GM18867 (cell line): ENCODE data around the gene HDGFL3.
"Not testable (repeated sequence)": the region's sequence is repeated elsewhere in the genome, so short reads cannot be mapped to it uniquely, and the experiment has no call there.

Experiments used
- ATAC-seq: cut with Tn5 transposase; IDR thresholded peaks from one replicate; pipeline ENCODE4 v1.9.1; 2021; ENCODE audit warnings: mild to moderate bottlenecking, moderate library complexity; ENCODE audit not compliant: unreplicated experiment

HDGFL3 gene

DNA sequence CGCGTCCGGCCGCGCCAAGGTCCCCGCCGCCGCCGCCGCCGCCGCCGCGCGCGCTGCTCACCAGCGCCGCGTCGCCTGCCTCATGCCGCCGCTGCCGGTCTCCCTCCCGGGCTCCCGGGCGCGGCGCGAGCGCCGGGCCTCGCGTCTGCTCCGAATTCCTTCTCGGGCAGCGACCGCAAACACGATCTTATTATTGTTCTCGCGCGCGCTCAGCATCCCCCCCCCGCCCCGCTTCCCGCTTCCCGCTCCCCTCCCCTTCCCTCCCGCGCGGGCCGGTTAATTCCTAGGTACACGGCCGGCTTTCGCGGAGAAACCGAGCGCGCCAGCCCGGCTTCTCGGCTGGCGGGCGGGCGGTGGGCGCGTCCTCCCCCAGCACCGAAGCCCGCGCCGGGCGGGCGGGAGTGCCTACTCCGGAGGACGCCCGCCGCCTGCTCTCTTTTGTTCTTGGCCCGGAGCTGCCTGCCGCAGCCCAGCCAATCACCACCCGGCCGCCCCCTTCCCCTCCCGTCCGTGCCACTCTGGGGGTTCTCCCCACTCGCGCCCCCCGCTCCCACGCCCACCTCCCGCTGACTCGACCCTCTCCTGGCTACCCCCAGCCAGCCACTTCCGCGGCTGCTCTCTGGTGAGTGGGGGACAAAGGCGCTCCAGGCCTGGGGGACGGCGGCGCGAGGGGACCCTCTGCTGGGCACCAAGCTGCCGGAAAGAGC lies at the start of gene HDGFL3:
TSS of gene HDGFL3 (minus strand) at position 164 of the 707 bp plus-strand sequence. CDS start 409 bp downstream, outside the sequence.
- ATAC-seq = peak; percentile 36

GRCh38 chr15:83250781-83251180 lies 43.2 kb upstream of the HDGFL3 start:
- no peak for ATAC-seq

DNA sequence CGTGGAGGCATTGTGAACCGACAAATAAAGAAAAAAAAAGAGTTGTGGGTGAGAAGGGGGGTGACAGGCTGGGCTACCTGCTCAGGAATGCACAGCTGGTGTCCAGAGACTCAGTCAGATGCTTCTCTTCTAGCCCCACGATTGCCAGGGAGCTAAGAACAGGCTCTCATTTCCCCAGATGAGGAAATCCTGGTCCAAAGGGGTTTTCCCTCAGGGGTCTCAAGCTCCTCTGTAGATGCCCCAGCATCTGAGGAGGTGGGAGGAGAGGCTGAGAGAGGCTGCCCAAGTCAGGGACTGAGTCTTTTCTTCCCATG lies 41.4 kb upstream of the HDGFL3 start:
- no peak for ATAC-seq

GRCh38 chr15:83248151-83249029 lies 40.8 kb upstream of the HDGFL3 start:
- peak; percentile 41 for ATAC-seq

DNA sequence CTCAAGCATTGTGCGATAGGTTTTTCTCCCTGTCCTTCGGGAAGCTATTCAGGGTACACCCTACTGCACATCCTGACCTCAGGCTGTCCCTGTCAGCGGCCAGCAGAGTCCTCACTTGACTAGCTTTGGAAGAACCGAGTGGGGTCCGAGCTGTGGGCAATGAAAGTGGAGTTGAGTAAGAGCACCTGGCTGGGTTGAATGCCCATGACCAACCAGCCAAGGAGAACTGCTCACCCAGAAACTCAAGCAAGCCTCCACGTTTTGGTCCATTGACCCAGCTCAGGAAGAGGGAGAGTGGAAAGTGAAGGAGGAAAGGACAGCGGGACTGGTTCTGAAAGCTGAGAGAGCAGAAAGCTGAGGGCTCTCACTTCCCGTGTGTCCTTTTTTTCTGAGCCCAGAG lies 36.0 kb upstream of the HDGFL3 start:
- ATAC-seq = no peak

- ATAC-seq = no peak
Measured at GRCh38 chr15:83230242-83230641, 22.6 kb upstream of the HDGFL3 start.

DNA sequence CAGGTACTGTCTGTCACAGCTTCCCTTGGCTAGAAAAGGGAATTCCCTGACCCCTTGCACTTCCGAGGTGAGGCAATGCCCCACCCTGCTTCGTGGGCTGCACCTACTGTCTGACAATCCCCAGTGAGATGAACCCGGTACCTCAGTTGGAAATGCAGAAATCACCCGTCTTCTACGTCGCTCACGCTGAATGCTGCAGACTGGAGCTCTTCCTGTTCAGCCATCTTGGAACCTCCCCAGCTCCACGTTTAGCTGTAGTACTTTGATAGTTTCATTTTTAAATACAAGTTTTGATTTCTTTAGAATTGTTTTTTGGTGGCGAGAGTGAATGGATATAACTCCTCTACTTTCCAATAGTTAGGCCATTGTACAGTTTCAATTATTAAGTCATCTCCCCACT lies 17.8 kb upstream of the HDGFL3 start:
- ATAC-seq = no peak

DNA sequence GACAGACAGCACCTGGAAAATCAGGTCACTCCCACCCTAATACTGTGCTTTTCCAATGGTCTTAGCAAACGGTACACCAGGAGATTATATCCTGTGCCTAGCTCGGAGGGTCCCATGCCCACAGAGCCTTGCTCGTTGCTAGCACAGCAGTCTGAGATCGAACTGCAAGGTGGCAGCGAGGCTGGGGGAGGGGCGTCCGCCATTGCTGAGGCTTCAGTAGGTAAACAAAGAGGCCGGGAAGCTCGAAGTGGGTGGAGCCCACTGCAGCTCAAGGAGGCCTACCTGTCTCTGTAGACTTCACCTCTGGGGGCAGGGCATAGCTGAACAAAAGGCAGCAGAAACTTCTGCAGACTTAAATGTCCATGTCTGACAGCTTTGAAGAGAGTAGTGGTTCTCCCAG lies 14.2 kb upstream of the HDGFL3 start:
- not testable (repeated sequence) for ATAC-seq

- no peak for ATAC-seq
Measured at GRCh38 chr15:83219026-83219425, 11.4 kb upstream of the HDGFL3 start.

- ATAC-seq = no peak
Measured at GRCh38 chr15:83215306-83215705, 7.7 kb upstream of the HDGFL3 start.

DNA sequence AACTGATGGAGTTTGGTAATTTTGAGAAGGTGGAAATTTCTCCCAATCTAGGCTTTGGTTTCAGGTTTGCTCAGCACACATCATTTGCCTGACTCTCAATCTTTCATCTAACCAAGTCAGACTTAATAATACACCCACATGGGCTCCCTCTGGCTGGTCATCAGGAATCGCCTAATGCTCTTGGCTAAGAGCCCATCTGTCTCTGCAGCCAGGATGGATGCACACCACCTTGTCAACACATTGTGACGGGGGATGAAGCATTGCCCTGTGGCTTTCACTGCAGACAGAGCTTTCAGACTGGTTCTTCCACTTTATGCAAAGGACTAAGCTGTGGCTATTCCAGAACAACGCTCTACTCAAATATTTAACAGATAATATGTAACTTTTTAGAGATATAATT lies 3.0 kb upstream of the HDGFL3 start:
- no peak for ATAC-seq

- ATAC-seq = no peak
Measured at GRCh38 chr15:83209333-83209732, 1.7 kb upstream of the HDGFL3 start.

GRCh38 chr15:83208367-83208661 lies 691 bp upstream of the HDGFL3 start:
- no peak for ATAC-seq

DNA sequence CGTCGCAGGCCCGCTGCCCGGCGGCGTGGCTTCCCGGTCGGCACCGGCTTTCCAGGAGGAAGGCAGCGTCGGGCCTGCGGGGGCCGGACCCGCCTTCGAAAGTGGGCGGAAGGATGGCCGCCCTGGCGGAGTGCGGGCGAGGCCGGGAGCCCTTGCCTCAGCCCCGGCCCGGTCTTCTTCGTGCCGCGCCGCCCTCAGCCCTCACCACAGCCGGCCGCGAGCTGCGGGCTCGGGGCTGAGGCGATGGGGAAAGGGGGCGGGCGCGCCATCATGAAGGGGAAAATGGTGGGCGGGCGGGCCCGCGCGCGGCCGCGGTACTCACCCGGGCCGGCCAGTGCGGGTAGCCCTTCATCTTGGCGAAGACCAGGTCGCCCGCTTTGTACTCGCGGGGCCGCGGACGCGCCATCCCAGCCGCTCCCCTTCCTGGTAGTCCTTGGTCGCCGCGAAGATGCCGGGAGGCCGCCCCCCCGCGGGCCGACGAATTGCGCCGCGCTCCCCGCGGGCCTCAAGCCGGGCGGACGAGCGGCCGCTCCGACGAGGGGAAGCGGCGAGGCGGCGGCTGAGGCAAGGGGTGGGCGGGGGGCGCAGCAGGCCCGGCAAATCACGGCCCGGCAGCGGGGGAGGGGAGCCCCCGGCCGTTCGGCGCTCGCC lies 489 bp downstream of the HDGFL3 start:
- peak; percentile 17 for ATAC-seq

DNA sequence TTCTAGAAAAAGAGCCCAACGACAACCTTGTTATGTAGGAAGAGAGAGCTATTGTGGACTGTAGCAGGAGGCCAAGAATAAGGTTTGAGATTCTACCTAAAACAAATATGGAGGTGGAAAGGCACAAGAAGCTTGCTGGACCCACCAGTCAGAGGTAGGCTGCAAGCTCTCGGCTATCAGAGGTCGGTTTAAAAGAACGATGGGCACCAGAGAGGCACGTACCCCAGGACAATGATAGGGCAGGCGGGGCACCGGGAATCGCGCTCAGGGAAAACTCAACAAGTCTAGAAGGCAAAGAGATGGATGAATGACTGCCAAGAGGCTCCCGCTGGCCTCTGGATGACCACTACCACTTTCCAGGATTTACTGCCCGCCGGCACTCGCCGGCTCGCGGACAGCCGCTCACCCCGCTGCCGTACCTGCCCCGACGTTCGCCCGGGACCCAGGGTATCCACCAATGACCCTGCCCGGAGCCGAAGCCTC lies 1.1 kb downstream of the HDGFL3 start:
- no peak for ATAC-seq

DNA sequence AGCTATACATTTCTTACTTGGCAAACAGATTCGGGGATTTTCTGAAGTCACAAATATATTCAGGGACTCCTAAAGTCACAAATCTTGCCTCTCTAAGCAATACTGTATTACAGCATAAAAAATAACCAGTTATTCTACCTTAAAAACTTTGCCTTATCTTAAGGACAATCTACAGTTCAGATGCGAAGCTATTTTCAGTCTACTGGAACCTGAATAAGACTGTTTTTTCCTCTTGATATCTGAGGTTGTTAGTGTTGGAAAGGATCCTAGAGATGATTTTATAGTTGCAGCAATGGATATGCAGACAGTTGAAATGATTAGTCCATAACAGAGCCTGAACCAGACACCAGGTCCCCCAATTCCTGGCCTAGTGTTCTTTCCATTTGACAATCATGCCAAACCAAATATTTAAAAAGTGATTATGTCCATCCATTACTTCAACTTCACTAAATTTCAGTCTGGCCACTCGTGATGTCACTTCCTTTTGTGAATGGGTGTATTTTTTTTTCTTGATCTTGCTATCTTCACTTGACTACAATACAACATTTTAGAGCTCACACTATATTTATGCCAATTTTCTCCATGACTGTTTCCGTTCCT lies 1.8 kb downstream of the HDGFL3 start:
- no peak for ATAC-seq

DNA sequence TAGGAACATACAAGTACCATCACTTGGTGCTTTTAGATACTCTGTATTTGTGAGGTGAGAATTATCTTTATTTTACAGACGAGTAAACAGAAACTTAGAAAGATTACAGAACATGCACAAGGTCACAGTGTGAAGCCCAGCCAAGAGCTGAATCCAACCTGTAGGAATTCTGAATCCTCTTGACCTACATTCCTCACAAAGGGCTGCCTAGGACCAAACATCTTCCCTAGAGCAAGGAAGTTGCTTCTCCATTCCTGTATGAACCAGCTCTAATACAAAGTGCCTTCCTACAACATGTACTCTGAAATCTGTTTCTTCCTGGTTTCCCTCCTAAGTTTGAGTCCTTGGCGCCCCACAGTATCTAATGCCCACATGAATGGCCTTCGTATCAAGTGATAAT lies 2.9 kb downstream of the HDGFL3 start:
- ATAC-seq = no peak

- ATAC-seq = no peak
Measured at GRCh38 chr15:83203543-83203942, 4.1 kb downstream of the HDGFL3 start.

DNA sequence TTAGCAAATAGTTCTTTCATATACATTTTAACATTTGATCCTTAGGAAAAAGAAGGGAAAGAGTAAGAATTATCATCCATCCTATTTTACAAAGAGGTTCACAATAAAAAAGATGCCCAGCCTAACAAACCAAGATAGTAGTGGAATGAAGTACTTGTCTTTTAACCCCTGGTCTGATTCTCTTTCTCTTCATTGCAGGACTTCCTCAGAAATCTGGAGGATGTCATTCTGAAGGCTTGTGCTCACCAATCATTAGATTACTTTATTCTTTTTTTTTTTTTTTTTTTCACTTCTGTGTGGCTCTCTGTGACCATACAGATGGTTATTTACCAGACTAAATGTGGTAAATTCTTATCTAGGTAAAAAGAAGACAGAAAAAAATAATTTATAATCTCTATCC lies 7.0 kb downstream of the HDGFL3 start:
- ATAC-seq = no peak

- no peak for ATAC-seq
Measured at GRCh38 chr15:83200162-83200561, 7.5 kb downstream of the HDGFL3 start.

- peak; percentile 89 for ATAC-seq
Measured at GRCh38 chr15:83199288-83199687, 8.3 kb downstream of the HDGFL3 start.
